Measurements from ENCODE around the gene GTF2H1. TPM values are rescaled to one million over a fixed set of nuclear protein-coding genes. Genes with fewer than 3 reads are reported as not detected.
A peak's percentile ranks its signal among the peaks of the same experiment; 100 is the strongest.

GTF2H1 gene
- total RNA-seq (10 to 100 TPM; 19.8 to 37.2 (median 25.4) TPM), polyA plus RNA-seq (10 to 100 TPM; 11.1 to 31.2 TPM)
- long read RNA-seq, donor 1, transcript GTF2H1-201 (15 exons, 2,982 nt), result major isoform, 24 of 28 reads
- long read RNA-seq, donor 1, partial matches to known transcripts, result 2 of 28 reads
- long read RNA-seq, donor 1, other reads (novel, unspliced or antisense), result 1 of 28 reads
- long read RNA-seq, donor 2, transcript GTF2H1-201 (15 exons, 2,982 nt), result major isoform, 51 of 69 reads
- long read RNA-seq, donor 2, partial matches to known transcripts, result 8 of 69 reads
- long read RNA-seq, donor 2, other reads (novel, unspliced or antisense), result 7 of 69 reads
- long read RNA-seq, donor 3, transcript GTF2H1-201 (15 exons, 2,982 nt), result major isoform, 23 of 26 reads
- long read RNA-seq, donor 3, partial matches to known transcripts, result 1 of 26 reads
- long read RNA-seq, donor 3, other reads (novel, unspliced or antisense), result 1 of 26 reads

DNA sequence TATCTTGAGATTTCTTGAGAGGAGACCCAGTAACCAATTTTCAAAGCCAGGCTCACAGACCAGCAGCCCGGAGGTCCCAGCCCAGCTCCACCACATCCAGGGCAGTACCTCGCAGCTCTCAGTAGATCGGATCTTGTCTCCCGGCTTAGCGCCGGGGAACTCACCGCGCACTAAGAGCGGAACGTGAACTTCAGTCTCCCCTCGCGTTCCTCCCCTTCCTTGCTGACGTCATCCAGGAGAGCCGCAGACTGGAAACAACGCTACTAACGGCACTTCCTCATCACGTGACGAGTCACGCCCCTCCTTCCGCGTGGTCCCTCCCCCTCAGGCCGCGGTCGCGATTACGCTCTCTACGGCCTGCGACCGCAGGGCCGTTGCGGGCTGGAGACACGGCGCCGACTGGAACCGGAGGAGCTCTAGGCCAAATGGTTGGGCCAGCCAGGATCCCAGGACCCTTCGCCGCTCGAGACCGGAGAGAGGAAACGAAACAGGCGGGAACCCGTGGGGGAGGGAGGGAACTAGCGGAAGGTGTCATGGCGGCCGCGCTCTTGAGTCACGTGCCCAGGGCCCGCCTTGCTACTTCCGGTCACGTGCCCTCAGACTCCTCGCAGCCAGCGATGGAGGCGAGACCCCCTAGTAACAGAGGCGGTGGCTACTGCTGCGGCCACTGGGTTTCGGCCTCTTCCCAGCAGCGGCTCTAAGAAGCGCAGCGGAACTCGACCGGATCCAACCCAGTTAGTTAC lies at the start of gene GTF2H1, which contains the start of gene HPS5:
Gene GTF2H1 (plus strand): TSS at position 599 of the 743 bp plus-strand sequence. CDS start 10,508 bp downstream, outside the sequence.
Gene HPS5 (minus strand): TSS at position 172 of the 743 bp plus-strand sequence. CDS start 4,282 bp downstream, outside the sequence.
- intact Hi-C loops (cut with DNase I), result loop anchor here (1.0 to 10.0 kb wide), 11 partner anchors 60 to 375 kb away; partner anchors contain the start of genes TSG101 (in 5 of the 10), SPTY2D1 (in 4 of the 10), LDHA (in 3 of the 10) and TMEM86A (in 1 of the 10)
- WGBS, 4 donors, result 0 to 1% (median 0%) methylated on average over 32 to 61 of the region's 61 CpGs
- DNase-seq (peak; percentile 95 to 97 (median 97)), ATAC-seq (peak; percentile 96 to 99 (median 98))
- no peaks in the 10 kb centered on the region for H3K27me3 ChIP-seq
- no peaks in the 10 kb centered on the region for H3K9me3 ChIP-seq
- peaks cover 0 to 57% (median 35%) of the 10 kb centered on the region in 12 donors for H3K4me1 ChIP-seq
- H3K36me3 ChIP-seq, result peaks cover 0 to 33% (median 14%) of the 10 kb centered on the region in 9 donors
- H3K27ac ChIP-seq, result peak within 1 kb of the TSS; percentile 85 to 100 (median 95)
- peak within 1 kb of the TSS; percentile 52 to 93 (median 82) for H3K4me3 ChIP-seq
- TF ChIP-seq, protein P1, sequence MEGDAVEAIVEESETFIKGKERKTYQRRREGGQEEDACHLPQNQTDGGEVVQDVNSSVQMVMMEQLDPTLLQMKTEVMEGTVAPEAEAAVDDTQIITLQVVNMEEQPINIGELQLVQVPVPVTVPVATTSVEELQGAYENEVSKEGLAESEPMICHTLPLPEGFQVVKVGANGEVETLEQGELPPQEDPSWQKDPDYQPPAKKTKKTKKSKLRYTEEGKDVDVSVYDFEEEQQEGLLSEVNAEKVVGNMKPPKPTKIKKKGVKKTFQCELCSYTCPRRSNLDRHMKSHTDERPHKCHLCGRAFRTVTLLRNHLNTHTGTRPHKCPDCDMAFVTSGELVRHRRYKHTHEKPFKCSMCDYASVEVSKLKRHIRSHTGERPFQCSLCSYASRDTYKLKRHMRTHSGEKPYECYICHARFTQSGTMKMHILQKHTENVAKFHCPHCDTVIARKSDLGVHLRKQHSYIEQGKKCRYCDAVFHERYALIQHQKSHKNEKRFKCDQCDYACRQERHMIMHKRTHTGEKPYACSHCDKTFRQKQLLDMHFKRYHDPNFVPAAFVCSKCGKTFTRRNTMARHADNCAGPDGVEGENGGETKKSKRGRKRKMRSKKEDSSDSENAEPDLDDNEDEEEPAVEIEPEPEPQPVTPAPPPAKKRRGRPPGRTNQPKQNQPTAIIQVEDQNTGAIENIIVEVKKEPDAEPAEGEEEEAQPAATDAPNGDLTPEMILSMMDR (IDR thresholded peaks at IDR 0.05), result no peak
- peak in 1 of 2 donors; percentile 81 for TF ChIP-seq POLR2A (IDR thresholded peaks at IDR 0.05)

DNA sequence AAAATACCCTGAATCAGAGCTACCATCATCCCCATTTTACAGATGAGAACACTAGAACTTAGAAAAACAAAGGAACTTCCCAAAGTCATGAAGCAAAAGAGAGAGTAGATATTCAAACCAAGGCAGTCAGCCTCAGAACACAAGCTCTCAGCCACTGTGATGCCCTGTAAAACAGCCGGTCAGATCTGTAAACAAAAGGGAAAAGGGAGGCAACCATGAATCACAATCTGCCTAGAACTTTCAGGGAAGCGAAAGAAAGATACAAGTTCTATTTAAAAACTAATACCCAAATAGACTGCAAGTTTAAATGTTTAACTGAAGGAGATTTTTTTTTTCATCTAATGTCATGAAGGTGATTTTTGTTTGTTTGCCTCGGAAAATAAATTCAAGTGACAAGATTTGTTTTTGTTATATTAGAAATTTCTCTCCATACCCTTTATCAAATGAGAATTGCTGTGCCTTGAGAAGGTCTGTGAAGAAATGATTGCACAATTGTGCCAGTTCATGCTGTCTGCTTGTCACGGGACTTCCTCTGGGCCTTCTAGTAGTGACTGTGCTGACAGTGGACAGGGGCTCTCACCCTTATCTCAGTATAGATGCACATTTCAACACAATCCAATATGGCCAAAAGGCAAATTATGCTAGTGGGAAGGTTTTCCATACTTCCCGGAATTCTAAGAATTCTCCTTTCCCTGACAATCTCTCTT lies 44.6 kb upstream of the GTF2H1 start:
- no peaks in the 10 kb centered on the region for H3K9me3 ChIP-seq
- DNase-seq, result no peak
- no peaks in the 10 kb centered on the region for H3K27me3 ChIP-seq
- H3K4me3 ChIP-seq, result no peak overlapping the region
- intact Hi-C loops (cut with DNase I), result no loop called here
- TF ChIP-seq POLR2A (IDR thresholded peaks at IDR 0.05), result no peak
- TF ChIP-seq, protein P1 (IDR thresholded peaks at IDR 0.05), result no peak
- ATAC-seq, result peak in 3 of 4 donors; percentile 33 to 67 (median 47)
- WGBS, 4 donors, result 87 to 89% (median 88%) methylated on average over 5 of the region's 5 CpGs
- H3K4me1 ChIP-seq, result peaks cover 0 to 41% (median 0%) of the 10 kb centered on the region in 12 donors
- peaks cover 0 to 47% (median 42%) of the 10 kb centered on the region in 9 donors for H3K36me3 ChIP-seq
- H3K27ac ChIP-seq, result peak overlapping the region in 1 of 12 donors; percentile 84

DNA sequence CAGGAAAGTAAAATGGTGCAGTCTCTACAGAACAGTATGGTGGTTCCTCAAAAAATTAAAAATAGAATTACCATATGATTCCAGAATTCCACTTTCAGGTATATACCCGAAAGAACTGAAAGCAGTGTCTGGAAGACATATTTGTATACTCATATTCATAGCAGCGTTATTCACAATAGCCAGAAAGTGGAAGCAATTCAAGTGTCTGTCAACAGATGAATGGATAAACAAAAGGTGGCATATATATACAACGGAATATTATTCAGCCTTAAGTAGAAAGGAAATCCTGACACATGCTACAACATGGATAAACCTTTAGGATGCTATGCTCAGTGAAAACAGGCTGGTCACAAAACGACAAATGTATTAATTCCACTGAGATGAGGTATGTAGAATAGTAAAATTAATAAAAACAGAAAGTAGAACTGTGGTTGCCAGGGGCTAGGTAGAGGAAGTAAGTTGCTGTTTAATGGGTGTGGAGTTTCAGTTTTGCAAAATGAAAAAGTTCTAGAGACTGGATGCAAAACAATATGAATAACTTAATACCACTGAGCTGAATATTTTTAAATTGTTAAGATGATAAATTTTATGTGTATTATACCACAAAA lies 41.8 kb upstream of the GTF2H1 start:
- H3K4me1 ChIP-seq, result peaks cover 0 to 41% (median 0%) of the 10 kb centered on the region in 12 donors
- H3K36me3 ChIP-seq, result peaks cover 0 to 75% (median 68%) of the 10 kb centered on the region in 9 donors
- H3K27ac ChIP-seq, result peak overlapping the region in 1 of 12 donors; percentile 69
- H3K4me3 ChIP-seq, result peak overlapping the region in 1 of 12 donors; percentile 19
- no peaks in the 10 kb centered on the region for H3K27me3 ChIP-seq
- DNase-seq (no peak), ATAC-seq (no peak)
- intact Hi-C loops (cut with DNase I), result no loop called here
- WGBS, 4 donors, result 80 to 88% (median 82%) methylated on average over 4 of the region's 4 CpGs
- no peaks in the 10 kb centered on the region for H3K9me3 ChIP-seq
- TF ChIP-seq POLR2A (IDR thresholded peaks at IDR 0.05), result no peak
- TF ChIP-seq, protein P1 (IDR thresholded peaks at IDR 0.05), result no peak
